IMR-90 (cell line): ENCODE data around the gene AIP. TPM values are rescaled to one million over a fixed set of nuclear protein-coding genes. Genes with fewer than 3 reads are reported as not detected.

Experiments
- ATAC-seq: fragments of 200-7000 bp; cut with Tn5 transposase; 2 replicates; pipeline ENCODE4 v1.9.1; 2020; ENCODE audit warnings: low read depth, mild to moderate bottlenecking, moderate library complexity
- BruUV-seq: library from RNA; stranded (reverse); fragments of 400-500 nt; replicated peaks from 2 replicates; lab custom pipeline; 2021; lab: Mats Ljungman, UMichigan
- CTCF ChIA-PET: fragments of 300-600 bp; formaldehyde crosslinking; extraction: SDS; loops from one replicate; lab custom pipeline; 2021; ENCODE audit warnings: antibody characterized with exemption; lab: Yijun Ruan, JAX
- POLR2A ChIA-PET: fragments of 300-600 bp; sonication (Branson Sonifier 250); formaldehyde crosslinking; loops from one replicate; lab custom pipeline; 2022; ENCODE audit warnings: antibody characterized with exemption; ENCODE audit not compliant: unreplicated experiment; lab: Charles Lee
- DNase-seq: peaks from one replicate; pipeline ENCODE4 v3.0.0; 2013
- H2AFZ ChIP-seq: replicated peaks from 2 replicates; pipeline ENCODE3; 2013; ENCODE audit warnings: low read length, mild to moderate bottlenecking; ENCODE audit not compliant: poor library complexity
- H2AK5ac ChIP-seq: 2 replicates; pipeline ENCODE4 v1.6.1; 2013; ENCODE audit warnings: low read depth, low read length, inconsistent platforms
- H2AK9ac ChIP-seq: replicated peaks from 2 replicates; pipeline ENCODE3; 2013; ENCODE audit warnings: mild to moderate bottlenecking, low read depth, low read length, moderate library complexity; ENCODE audit not compliant: poor library complexity
- H2BK120ac ChIP-seq: 2 replicates; pipeline ENCODE4 v1.6.1; 2013; ENCODE audit warnings: low read depth, low read length, inconsistent platforms
- H2BK15ac ChIP-seq: 3 replicates; pipeline ENCODE4 v1.6.1; 2013; ENCODE audit warnings: low read depth, low read length, inconsistent platforms
- H2BK20ac ChIP-seq: 2 replicates; pipeline ENCODE4 v1.6.1; 2013; ENCODE audit warnings: low read depth, mild to moderate bottlenecking, inconsistent platforms, low read length, moderate library complexity
- H2BK5ac ChIP-seq: 2 replicates; pipeline ENCODE4 v1.6.1; 2013; ENCODE audit warnings: mild to moderate bottlenecking, low read depth, low read length, inconsistent platforms; ENCODE audit not compliant: poor library complexity, severe bottlenecking
- H3K14ac ChIP-seq: replicated peaks from 2 replicates; pipeline ENCODE4 v1.6.1; 2013; ENCODE audit warnings: low read depth, low read length, inconsistent platforms
- H3K18ac ChIP-seq: 2 replicates; pipeline ENCODE4 v1.6.1; 2013; ENCODE audit warnings: low read depth, low read length, control low read depth
- H3K23ac ChIP-seq: 2 replicates; pipeline ENCODE4 v1.6.1; 2013; ENCODE audit warnings: low read depth, low read length, inconsistent platforms
- H3K27ac ChIP-seq: 2 replicates; pipeline ENCODE4 v1.5.1; 2013; ENCODE audit warnings: mild to moderate bottlenecking, control low read depth, low read length; ENCODE audit not compliant: insufficient read depth
- H3K27me3 ChIP-seq: 2 replicates; pipeline ENCODE4 v1.6.1; 2013; ENCODE audit warnings: low read length; ENCODE audit not compliant: control insufficient read depth, insufficient read depth
- H3K36me3 ChIP-seq: 2 replicates; pipeline ENCODE4 v1.6.1; 2013; ENCODE audit warnings: low read length, mixed read lengths; ENCODE audit not compliant: control insufficient read depth, insufficient read depth
- H3K4ac ChIP-seq: 2 replicates; pipeline ENCODE4 v1.6.1; 2013; ENCODE audit warnings: low read depth, low read length, inconsistent platforms
- H3K4me1 ChIP-seq: 2 replicates; pipeline ENCODE4 v1.6.1; 2013; ENCODE audit warnings: low read length, mixed read lengths; ENCODE audit not compliant: control insufficient read depth, insufficient read depth
- H3K4me2 ChIP-seq: 2 replicates; pipeline ENCODE4 v1.6.1; 2013; ENCODE audit warnings: low read depth, mild to moderate bottlenecking, control low read depth, low read length, moderate library complexity
- H3K4me3 ChIP-seq: 2 replicates; pipeline ENCODE4 v1.5.1; 2013; ENCODE audit warnings: low read depth, mild to moderate bottlenecking, control low read depth, low read length, moderate library complexity; ENCODE audit not compliant: insufficient read depth
- H3K56ac ChIP-seq: 2 replicates; pipeline ENCODE4 v1.6.1; 2013; ENCODE audit warnings: low read length, inconsistent platforms; ENCODE audit not compliant: insufficient read depth; ENCODE audit errors: extremely low read depth
- H3K79me1 ChIP-seq, 2 experiments: 2 replicates each; pipeline ENCODE4 v1.6.1; 2013; ENCODE audit warnings: low read length in 2 of 2, inconsistent platforms in 1 of 2, low read depth in 1 of 2
- H3K9ac ChIP-seq: 2 replicates; pipeline ENCODE4 v1.6.1; 2013; ENCODE audit warnings: low read depth, low read length, control low read depth
- H3K9me1 ChIP-seq: 2 replicates; pipeline ENCODE4 v1.6.1; 2013; ENCODE audit warnings: low read length, inconsistent platforms; ENCODE audit not compliant: insufficient read depth
- H3K9me3 ChIP-seq: 2 replicates; pipeline ENCODE4 v1.6.1; 2013; ENCODE audit warnings: low read length; ENCODE audit not compliant: control insufficient read depth, insufficient read depth
- H4K20me1 ChIP-seq: 2 replicates; pipeline ENCODE4 v1.6.1; 2013; ENCODE audit warnings: low read length, inconsistent platforms; ENCODE audit not compliant: insufficient read depth
- H4K5ac ChIP-seq: 2 replicates; pipeline ENCODE4 v1.6.1; 2013; ENCODE audit warnings: mild to moderate bottlenecking, low read depth, low read length, control low read depth
- H4K8ac ChIP-seq, 2 experiments: 2 replicates each; pipeline ENCODE4 v1.6.1; 2013; ENCODE audit warnings: low read depth in 2 of 2, low read length in 2 of 2, control low read depth in 1 of 2, inconsistent platforms in 1 of 2
- H4K91ac ChIP-seq: 2 replicates; pipeline ENCODE4 v1.6.1; 2013; ENCODE audit warnings: low read depth, low read length, inconsistent platforms; ENCODE audit not compliant: insufficient read depth
- BHLHE40 ChIP-seq: fragments of 150-350 bp; IDR thresholded peaks from 2 replicates; pipeline ENCODE4 v1.6.1; 2016; ENCODE audit warnings: mild to moderate bottlenecking, low read depth, low read length
- CEBPB ChIP-seq: IDR thresholded peaks from 2 replicates; pipeline ENCODE4 v1.6.1; 2012; ENCODE audit warnings: low read depth, low read length, improper control_type of control experiment
- CHD1 ChIP-seq: IDR thresholded peaks from 2 replicates; pipeline ENCODE4 v1.6.1; 2012; ENCODE audit warnings: low read depth, low read length, improper control_type of control experiment
- CTCF ChIP-seq: conservative IDR thresholded peaks from 2 replicates; pipeline ENCODE4 v1.5.1; 2012; ENCODE audit warnings: mild to moderate bottlenecking, low read depth, low read length, improper control_type of control experiment
- FOS ChIP-seq: fragments of 150-350 bp; IDR thresholded peaks from 2 replicates; pipeline ENCODE4 v1.6.1; 2016; ENCODE audit warnings: low read depth, low read length
- MAFK ChIP-seq: IDR thresholded peaks from 2 replicates; pipeline ENCODE4 v1.6.1; 2012; ENCODE audit warnings: low read depth, low read length, improper control_type of control experiment
- MAZ ChIP-seq: IDR thresholded peaks from 2 replicates; pipeline ENCODE4 v1.6.1; 2012; ENCODE audit warnings: low read depth, mild to moderate bottlenecking, low read length, improper control_type of control experiment, moderate library complexity, borderline replicate concordance
- MXI1 ChIP-seq: IDR thresholded peaks from 2 replicates; pipeline ENCODE4 v1.6.1; 2012; ENCODE audit warnings: low read depth, mild to moderate bottlenecking, low read length, moderate library complexity, borderline replicate concordance
- NFE2L2 ChIP-seq: fragments of 150-350 bp; IDR thresholded peaks from 2 replicates; pipeline ENCODE4 v1.6.1; 2016; ENCODE audit warnings: low read depth, mild to moderate bottlenecking, low read length
- POLR2A ChIP-seq: IDR thresholded peaks from 2 replicates; pipeline ENCODE4 v1.6.1; 2012; ENCODE audit warnings: mild to moderate bottlenecking, low read depth, low read length
- RAD21 ChIP-seq: IDR thresholded peaks from 2 replicates; pipeline ENCODE4 v1.6.1; 2012; ENCODE audit warnings: low read length, improper control_type of control experiment
- RCOR1 ChIP-seq: IDR thresholded peaks from 2 replicates; pipeline ENCODE4 v1.6.1; 2012; ENCODE audit warnings: mild to moderate bottlenecking, low read length, improper control_type of control experiment; ENCODE audit not compliant: insufficient replicate concordance
- RFX5 ChIP-seq: IDR thresholded peaks from 2 replicates; pipeline ENCODE4 v1.8.0; 2012; ENCODE audit warnings: low read depth, mild to moderate bottlenecking, low read length, moderate library complexity
- SMC3 ChIP-seq: fragments of 150-350 bp; IDR thresholded peaks from 2 replicates; pipeline ENCODE4 v1.6.1; 2016; ENCODE audit warnings: low read depth, mild to moderate bottlenecking, antibody characterized with exemption, low read length, moderate library complexity
- WGBS, 2 experiments: methylation state at CpG; one replicate each; pipeline versions ENCODE4 v1.1.5 to v1.1.7; 2013; ENCODE audit warnings: missing lambda C conversion rate in 2 of 2; ENCODE audit not compliant: insufficient read length in 1 of 2; ENCODE audit errors: extremely low coverage in 2 of 2; 5-methylcytosine and 5-hydroxymethylcytosine counted together
- dilution Hi-C: fragments of 300-500 bp; cut with HindIII; formaldehyde crosslinking; loops from one replicate; pipeline ENCODE4 v1.14.3; 2018; ENCODE audit warnings: low sequenced_read_pairs; ENCODE audit not compliant: unreplicated experiment
- in situ Hi-C: fragments of 300-500 bp; cut with MboI; formaldehyde crosslinking; loops from 3 replicates; pipeline ENCODE4 v1.14.3; 2019; ENCODE audit warnings: low sequenced_read_pairs, inconsistent platforms, mixed read lengths
- intact Hi-C: fragments of 100-400 bp; cut with micrococcal nuclease; formaldehyde crosslinking; loops from 2 replicates; pipeline ENCODE4 v1.10.0; 2022
- polyA plus RNA-seq, 3 experiments: library from polyadenylated mRNA; depleted of rRNA; stranded (reverse); fragments of >200 nt; gene quantifications; 2 replicates each; pipeline ENCODE4 v1.2.3, GENCODE V29; 2012; ENCODE audit warnings: low replicate concordance in 1 of 3
- total RNA-seq: library from RNA; depleted of rRNA; stranded (reverse); fragments of >200 nt; gene quantifications from 2 replicates; pipeline ENCODE4 v1.2.3, GENCODE V29; 2012
- TF ChIP-seq, protein P1 (sequence below): fragments of 150-350 bp; IDR thresholded peaks from 2 replicates; pipeline ENCODE4 v1.6.1; 2017; ENCODE audit warnings: mild to moderate bottlenecking, antibody characterized with exemption, low read length, low read depth
- TF ChIP-seq, protein P2 (sequence below): fragments of 150-350 bp; IDR thresholded peaks from 2 replicates; pipeline ENCODE4 v1.6.1; 2016; ENCODE audit warnings: low read depth, mild to moderate bottlenecking, low read length, moderate library complexity, borderline replicate concordance

AIP gene
- total and polyA plus RNA-seq, 2 of the 4 experiments (the other 2 are of a cell fraction), result 95.5 to 122 TPM

DNA sequence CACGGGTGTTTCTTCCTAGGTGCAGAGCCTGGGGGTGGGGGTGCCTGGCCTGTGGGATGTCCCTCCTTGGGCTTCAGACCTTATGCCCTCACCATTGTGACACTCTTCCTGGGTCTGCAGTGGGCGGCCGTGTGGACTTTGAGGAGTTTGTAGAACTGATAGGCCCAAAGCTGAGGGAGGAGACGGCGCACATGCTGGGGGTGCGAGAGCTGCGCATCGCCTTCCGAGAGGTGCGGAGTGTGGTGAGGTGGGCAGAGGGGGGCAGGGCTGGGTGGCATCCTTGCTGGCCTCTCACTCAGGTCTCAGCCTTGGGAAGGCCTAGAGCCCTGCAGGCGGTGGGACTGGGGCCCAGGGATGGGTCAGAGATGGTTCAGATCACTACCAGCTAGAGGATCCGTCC, 25.4 kb upstream of the AIP start:
- H4K5ac ChIP-seq, result no peak overlapping the region
- no peaks in the 10 kb centered on the region for H3K36me3 ChIP-seq
- H3K9ac ChIP-seq, result no peak overlapping the region
- ATAC-seq (no peak), DNase-seq (no peak)
- no peak overlapping the region for H3K23ac ChIP-seq
- TF ChIP-seq RCOR1 (no peak), RAD21 (no peak), CEBPB (no peak), CHD1 (no peak), RFX5 (no peak), BHLHE40 (no peak), NFE2L2 (no peak), MAZ (no peak), SMC3 (no peak), POLR2A (no peak), MXI1 (no peak), MAFK (no peak), CTCF (no peak), FOS (no peak)
- TF ChIP-seq, protein P1, sequence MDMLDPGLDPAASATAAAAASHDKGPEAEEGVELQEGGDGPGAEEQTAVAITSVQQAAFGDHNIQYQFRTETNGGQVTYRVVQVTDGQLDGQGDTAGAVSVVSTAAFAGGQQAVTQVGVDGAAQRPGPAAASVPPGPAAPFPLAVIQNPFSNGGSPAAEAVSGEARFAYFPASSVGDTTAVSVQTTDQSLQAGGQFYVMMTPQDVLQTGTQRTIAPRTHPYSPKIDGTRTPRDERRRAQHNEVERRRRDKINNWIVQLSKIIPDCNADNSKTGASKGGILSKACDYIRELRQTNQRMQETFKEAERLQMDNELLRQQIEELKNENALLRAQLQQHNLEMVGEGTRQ, result no peak
- TF ChIP-seq, protein P2, sequence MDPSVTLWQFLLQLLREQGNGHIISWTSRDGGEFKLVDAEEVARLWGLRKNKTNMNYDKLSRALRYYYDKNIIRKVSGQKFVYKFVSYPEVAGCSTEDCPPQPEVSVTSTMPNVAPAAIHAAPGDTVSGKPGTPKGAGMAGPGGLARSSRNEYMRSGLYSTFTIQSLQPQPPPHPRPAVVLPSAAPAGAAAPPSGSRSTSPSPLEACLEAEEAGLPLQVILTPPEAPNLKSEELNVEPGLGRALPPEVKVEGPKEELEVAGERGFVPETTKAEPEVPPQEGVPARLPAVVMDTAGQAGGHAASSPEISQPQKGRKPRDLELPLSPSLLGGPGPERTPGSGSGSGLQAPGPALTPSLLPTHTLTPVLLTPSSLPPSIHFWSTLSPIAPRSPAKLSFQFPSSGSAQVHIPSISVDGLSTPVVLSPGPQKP, result no peak
- H3K9me1 ChIP-seq, result no peaks in the 10 kb centered on the region
- H3K27ac ChIP-seq, result no peak overlapping the region
- H3K27me3 ChIP-seq, result peaks cover 22% of the 10 kb centered on the region
- no peak overlapping the region for H3K14ac ChIP-seq
- intact Hi-C loops (no loop called here), dilution Hi-C loops (no loop called here), in situ Hi-C loops (no loop called here)
- no peak overlapping the region for H2AFZ ChIP-seq
- no peaks in the 10 kb centered on the region for H3K9me3 ChIP-seq
- no peaks in the 10 kb centered on the region for H4K20me1 ChIP-seq
- POLR2A ChIA-PET, result no interaction called here
- no peak overlapping the region for H3K56ac ChIP-seq
- H2BK20ac ChIP-seq, result no peak overlapping the region
- H3K18ac ChIP-seq, result no peak overlapping the region
- 96% methylated on average over 8 of the region's 12 CpGs; no CpG with 5 or more reads in 1 of the 2 experiments for WGBS, 2 experiments
- no peak overlapping the region for H2AK5ac ChIP-seq
- CTCF ChIA-PET, result no interaction called here
- H2BK15ac ChIP-seq, result no peak overlapping the region
- H3K79me1 ChIP-seq, result no peaks in the 10 kb centered on the region
- H3K4me2 ChIP-seq, result no peak overlapping the region
- no peak overlapping the region for H3K4me3 ChIP-seq
- no peaks in the 10 kb centered on the region for H3K4me1 ChIP-seq
- no peak overlapping the region for H2BK5ac ChIP-seq
- no peak overlapping the region for H2AK9ac ChIP-seq
- BruUV-seq, result no TSS peak
- no peak overlapping the region for H2BK120ac ChIP-seq
- no peak overlapping the region for H4K8ac ChIP-seq
- no peak overlapping the region for H4K91ac ChIP-seq
- no peak overlapping the region for H3K4ac ChIP-seq
